B cell (primary cell): Measurements from ENCODE around the gene PLA2G4F. TPM values are rescaled to one million over a fixed set of nuclear protein-coding genes. Genes with fewer than 3 reads are reported as not detected.

ENCODE experiments used
- ATAC-seq: fragments of 200-7000 bp; cut with Tn5 transposase; one replicate; pipeline ENCODE4 v1.10.0; 2021; ENCODE audit warnings: low read depth, mild to moderate bottlenecking, moderate number of reproducible peaks, moderate library complexity
- CTCF ChIA-PET: fragments of 350-600 bp; sonication (Branson Sonifier 250); formaldehyde crosslinking; loops from one replicate; lab custom pipeline; 2021; ENCODE audit warnings: antibody characterized with exemption, inconsistent platforms; lab: Charles Lee
- POLR2A ChIA-PET: fragments of 350-600 bp; sonication (Branson Sonifier 250); formaldehyde crosslinking; loops from one replicate; lab custom pipeline; 2021; ENCODE audit warnings: antibody characterized with exemption; lab: Charles Lee
- DNase-seq: peaks from one replicate; pipeline ENCODE4 v3.0.0; 2013
- H2AFZ ChIP-seq: 2 replicates; pipeline ENCODE4 v1.6.1; 2012; ENCODE audit warnings: mild to moderate bottlenecking, low read depth, low read length; ENCODE audit not compliant: insufficient read depth, poor library complexity, severe bottlenecking
- H3K27ac ChIP-seq, 2 donors: 1 replicate in 1 of 2; 2 replicates in 1 of 2; pipeline ENCODE4 v1.5.1; 2012 to 2013; ENCODE audit warnings: low read length in 2 of 2, mild to moderate bottlenecking in 2 of 2, moderate library complexity in 1 of 2
- H3K27me3 ChIP-seq, 4 experiments: fragments of 200-600 bp in 1 of 4; sonication (generic) in 1 of 4; replicated peaks in 1 of 4; 1 replicate in 2 of 4; 2 replicates in 2 of 4; pipeline versions ENCODE4 v1.6.1 to v1.7.0; 2013 to 2016; ENCODE audit warnings: low read length in 3 of 4, mild to moderate bottlenecking in 2 of 4, mixed read lengths in 1 of 4, moderate library complexity in 1 of 4; ENCODE audit not compliant: insufficient read depth in 4 of 4, control insufficient read depth in 3 of 4; ENCODE audit errors: control extremely low read depth in 1 of 4
- H3K36me3 ChIP-seq, 2 experiments: replicated peaks in 1 of 2; 1 replicate in 1 of 2; 2 replicates in 1 of 2; pipeline versions ENCODE4 v1.6.1 to v1.7.1; 2013; ENCODE audit warnings: low read length in 1 of 2; ENCODE audit not compliant: insufficient read depth in 2 of 2, control insufficient read depth in 1 of 2; ENCODE audit errors: control extremely low read depth in 1 of 2, extremely low read depth in 1 of 2
- H3K4me1 ChIP-seq, 2 donors: fragments of 200-600 bp in 1 of 2; sonication (generic) in 1 of 2; 1 replicate in 1 of 2; 2 replicates in 1 of 2; pipeline versions ENCODE4 v1.5.1 to v1.6.1; 2013 to 2017; ENCODE audit warnings: low read length in 2 of 2; ENCODE audit not compliant: control insufficient read depth in 2 of 2, insufficient read depth in 2 of 2
- H3K4me2 ChIP-seq: replicated peaks from 2 replicates; pipeline ENCODE3; 2012; ENCODE audit warnings: mild to moderate bottlenecking, low read depth, low read length; ENCODE audit not compliant: poor library complexity, severe bottlenecking
- H3K4me3 ChIP-seq, 5 experiments: fragments of 200-600 bp in 1 of 5; sonication (generic) in 1 of 5; 1 replicate in 3 of 5; 2 replicates in 2 of 5; pipeline versions ENCODE4 v1.5.1 to v1.7.0; 2011 to 2016; ENCODE audit warnings: low read length in 4 of 5, mild to moderate bottlenecking in 4 of 5, low read depth in 2 of 5, control low read depth in 1 of 5, moderate library complexity in 1 of 5; ENCODE audit not compliant: insufficient read depth in 1 of 5; ENCODE audit errors: control extremely low read depth in 1 of 5, extremely low read depth in 1 of 5
- H3K79me2 ChIP-seq: fragments of 200-600 bp; sonication (generic); one replicate; pipeline ENCODE4 v1.6.0; 2016; ENCODE audit warnings: low read length; ENCODE audit not compliant: control insufficient read depth, insufficient read depth
- H3K9ac ChIP-seq: fragments of 200-600 bp; sonication (generic); 2 replicates; pipeline ENCODE4 v1.6.1; 2017; ENCODE audit warnings: mild to moderate bottlenecking, low read length, moderate library complexity
- H3K9me3 ChIP-seq, 3 donors: one replicate each; pipeline versions ENCODE4 v1.6.1 to v1.7.1; 2013; ENCODE audit warnings: low read length in 2 of 3; ENCODE audit not compliant: control insufficient read depth in 2 of 3, insufficient read depth in 1 of 3; ENCODE audit errors: control extremely low read depth in 1 of 3
- H4K20me1 ChIP-seq: 2 replicates; pipeline ENCODE4 v1.6.0; 2012; ENCODE audit warnings: mild to moderate bottlenecking, low read length; ENCODE audit not compliant: insufficient read depth, control insufficient read depth, poor library complexity, severe bottlenecking
- H3K27ac Mint-ChIP-seq: one replicate; pipeline ENCODE4 v1.8.0; 2021; ENCODE audit warnings: mixed read lengths
- H3K27me3 Mint-ChIP-seq: one replicate; pipeline ENCODE4 v1.8.0; 2021; ENCODE audit warnings: mixed read lengths
- H3K4me1 Mint-ChIP-seq: one replicate; pipeline ENCODE4 v1.8.0; 2021; ENCODE audit warnings: mixed read lengths
- H3K4me3 Mint-ChIP-seq: one replicate; pipeline ENCODE4 v1.8.0; 2021; ENCODE audit warnings: mixed read lengths
- H3K9me3 Mint-ChIP-seq: one replicate; pipeline ENCODE4 v1.8.0; 2022; ENCODE audit warnings: mixed read lengths; ENCODE audit not compliant: insufficient read depth
- CTCF ChIP-seq: fragments of 200-600 bp; IDR thresholded peaks from one replicate; pipeline ENCODE4 v1.8.0; 2022; ENCODE audit warnings: antibody characterized with exemption, mild to moderate bottlenecking
- EZH2 ChIP-seq: IDR thresholded peaks from 2 replicates; pipeline ENCODE4 v1.6.1; 2012; ENCODE audit warnings: borderline replicate concordance, low read depth, mild to moderate bottlenecking, moderate library complexity, low read length; ENCODE audit not compliant: insufficient read depth, poor library complexity, severe bottlenecking
- WGBS: methylation state at CpG from one replicate; pipeline ENCODE4 v1.1.5; 2013; ENCODE audit warnings: missing lambda C conversion rate; ENCODE audit not compliant: insufficient coverage; 5-methylcytosine and 5-hydroxymethylcytosine counted together
- intact Hi-C: fragments of 100-400 bp; cut with micrococcal nuclease; formaldehyde crosslinking; loops from one replicate; pipeline ENCODE4 v1.10.0; 2022
- polyA minus RNA-seq: library from RNA; depleted of rRNA, polyadenylated mRNA; stranded (reverse); fragments of >200 nt; gene quantifications from 2 replicates; pipeline ENCODE4 v1.2.3, GENCODE V29; 2012
- polyA plus RNA-seq: library from polyadenylated mRNA; depleted of rRNA; stranded (reverse); fragments of >200 nt; gene quantifications from 2 replicates; pipeline ENCODE4 v1.2.3, GENCODE V29; 2012
- total RNA-seq, 2 donors: library from RNA; stranded (reverse); fragments of 120-200 nt in 1 of 2; gene quantifications; 1 replicate in 1 of 2; 2 replicates in 1 of 2; pipeline versions ENCODE4 v1.2.3 to v1.2.4, GENCODE V29; 2013 to 2022

The PLA2G4F gene
- not detected in 2 replicates for total RNA-seq
- not detected for total RNA-seq (2013)
- not detected in 2 replicates for polyA plus RNA-seq
- not detected in 2 replicates for polyA minus RNA-seq

- H3K4me3 ChIP-seq: no peak within 1 kb of the TSS
- H3K36me3 ChIP-seq: peaks cover 0 to 24% of the 10 kb centered on the region in 2 experiments
- H3K9me3 Mint-ChIP-seq: no peaks in the 10 kb centered on the region
- no peaks in the 10 kb centered on the region for H3K9me3 ChIP-seq
- intact Hi-C loops: no loop called here
- no peaks in the 10 kb centered on the region for H3K27me3 Mint-ChIP-seq
- 95% methylated on average over 7 of the region's 8 CpGs for WGBS
- no peak within 1 kb of the TSS for H3K27ac Mint-ChIP-seq
- DNase-seq: no peak
- ChIA-PET POLR2A (no interaction called here), CTCF (no interaction called here)
- H3K4me3 Mint-ChIP-seq: no peak within 1 kb of the TSS
- H3K79me2 ChIP-seq: no peaks in the 10 kb centered on the region
- no peak for TF ChIP-seq CTCF
- TF ChIP-seq EZH2: no peak
- no peaks in the 10 kb centered on the region for H3K4me1 ChIP-seq
- H3K27me3 ChIP-seq: no peaks in the 10 kb centered on the region
- no peak for ATAC-seq
- H3K27ac ChIP-seq: no peak within 1 kb of the TSS
- no peak within 1 kb of the TSS for H3K4me2 ChIP-seq
- no peak within 1 kb of the TSS for H2AFZ ChIP-seq
- no peak within 1 kb of the TSS for H3K9ac ChIP-seq
- H4K20me1 ChIP-seq: no peaks in the 10 kb centered on the region
- no peaks in the 10 kb centered on the region for H3K4me1 Mint-ChIP-seq
These were observed at the start of gene PLA2G4F for GRCh38 chr15:42156243-42156922. Gene PLA2G4F (minus strand): TSS chr15:42156636. CDS start chr15:42156549, 87 bp downstream.

DNA sequence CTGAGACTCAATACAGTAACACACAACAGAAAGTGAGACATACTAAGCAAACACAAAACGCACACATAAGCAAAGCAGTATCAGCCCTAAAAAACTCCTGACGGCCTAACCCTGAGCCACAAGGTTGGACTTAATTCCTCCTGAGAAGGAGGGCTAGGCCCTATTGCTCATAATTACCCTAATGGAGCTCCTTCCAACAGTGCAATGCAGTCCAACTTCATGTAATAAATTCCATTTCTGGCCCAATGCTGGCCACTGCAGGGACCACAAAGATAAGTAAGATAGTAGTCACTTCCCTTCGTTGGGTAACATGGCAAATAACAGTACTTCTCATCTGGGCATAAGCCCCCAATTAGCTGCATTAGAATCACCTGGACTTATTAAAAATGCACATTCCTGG is 47.5 kb upstream of the PLA2G4F start:
- Histone ChIP-seq H3K27ac (no peak overlapping the region), H2AFZ (no peak overlapping the region), H3K9ac (no peak overlapping the region), H3K79me2 (peaks cover 77% of the 10 kb centered on the region), H3K4me3 (no peak overlapping the region), H3K4me2 (no peak overlapping the region), H4K20me1 (peaks cover 35% of the 10 kb centered on the region), H3K27me3 (no peaks in the 10 kb centered on the region), H3K36me3 (peaks cover 5 to 18% of the 10 kb centered on the region in 2 experiments), H3K4me1 (peaks cover 20 to 22% of the 10 kb centered on the region in 2 donors), H3K9me3 (no peaks in the 10 kb centered on the region)
- WGBS: 100% methylated on average over 3 of the region's 3 CpGs
- Mint-ChIP-seq H3K27ac (no peak overlapping the region), H3K27me3 (no peaks in the 10 kb centered on the region), H3K4me3 (no peak overlapping the region), H3K4me1 (peaks cover 40% of the 10 kb centered on the region), H3K9me3 (no peaks in the 10 kb centered on the region)
- intact Hi-C loops: no loop called here
- CTCF ChIA-PET: interaction anchor here (0.7 kb wide), 1 partner anchor 32 kb away, joined by 3 read pairs; no protein-coding TSS in a partner anchor
- POLR2A ChIA-PET: no interaction called here
- ATAC-seq (no peak), DNase-seq (no peak)
- no peak for TF ChIP-seq EZH2
- no peak for TF ChIP-seq CTCF
